Medulla oblongata (tissue), 1 donor: ENCODE data around the gene KLHL17.
"Not testable (repeated sequence)": the region's sequence is repeated elsewhere in the genome, so short reads cannot be mapped to it uniquely, and the experiment has no call there.

ENCODE experiments used
- DNase-seq: peaks from one replicate; pipeline ENCODE4 v3.0.0-alpha.2; 2015; ENCODE audit errors: extremely low spot score

Gene KLHL17

GRCh38 chr1:967466-968343 is 7.3 kb downstream of the KLHL17 start:
- DNase-seq: no peak

- no peak for DNase-seq
These were observed 9.0 kb downstream of the KLHL17 start for GRCh38 chr1:969260-969855.

- no peak for DNase-seq
These were observed 10.0 kb downstream of the KLHL17 start for GRCh38 chr1:970242-970972.

GRCh38 chr1:970973-971730 is 10.8 kb downstream of the KLHL17 start:
- no peak for DNase-seq

GRCh38 chr1:971751-972506 is 11.5 kb downstream of the KLHL17 start:
- no peak for DNase-seq

- DNase-seq: no peak
These were observed 12.5 kb downstream of the KLHL17 start for GRCh38 chr1:972726-973458.

GRCh38 chr1:973459-974292 is 13.3 kb downstream of the KLHL17 start:
- no peak for DNase-seq

- no peak for DNase-seq
These were observed 13.9 kb downstream of the KLHL17 start for GRCh38 chr1:974293-974640.

GRCh38 chr1:974687-975328 is 14.4 kb downstream of the KLHL17 start:
- DNase-seq: no peak

GRCh38 chr1:975365-975764 is 15.0 kb downstream of the KLHL17 start:
- DNase-seq: no peak

GRCh38 chr1:975896-976683 is 15.7 kb downstream of the KLHL17 start:
- DNase-seq: no peak

GRCh38 chr1:976791-977190 is 16.4 kb downstream of the KLHL17 start:
- not testable (repeated sequence) for DNase-seq

GRCh38 chr1:978069-978834 is 17.9 kb downstream of the KLHL17 start:
- DNase-seq: no peak

- DNase-seq: no peak
These were observed 18.7 kb downstream of the KLHL17 start for GRCh38 chr1:978835-979743.

- no peak for DNase-seq
These were observed 19.3 kb downstream of the KLHL17 start for GRCh38 chr1:979744-980072.

- no peak for DNase-seq
These were observed 19.8 kb downstream of the KLHL17 start for GRCh38 chr1:980137-980571.
